ENCODE data around the gene FAM111A.
A peak's percentile ranks its signal among the peaks of the same experiment; 100 is the strongest.

Gene FAM111A

DNA sequence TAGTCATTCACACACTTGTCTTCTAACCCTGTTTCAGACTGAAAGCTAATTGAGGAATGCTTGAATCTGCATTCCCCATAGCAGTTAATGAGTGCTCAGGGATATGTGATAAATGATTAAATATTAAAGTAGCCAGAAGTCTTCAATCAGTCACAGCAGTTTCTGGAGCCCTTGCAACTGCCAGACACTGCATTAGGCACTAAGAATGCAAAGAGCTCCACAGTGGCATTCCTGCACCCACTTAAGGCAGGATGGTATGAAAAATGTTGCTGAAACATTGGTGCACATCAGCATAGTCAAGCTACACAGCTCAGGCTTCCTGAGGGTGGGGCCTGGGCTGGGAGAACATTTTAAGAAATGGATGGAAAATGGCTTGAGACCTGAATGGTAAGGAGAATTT, 35.7 kb downstream of the FAM111A start:
- no peak for DNase-seq (ENCODE audit: low spot score)

DNA sequence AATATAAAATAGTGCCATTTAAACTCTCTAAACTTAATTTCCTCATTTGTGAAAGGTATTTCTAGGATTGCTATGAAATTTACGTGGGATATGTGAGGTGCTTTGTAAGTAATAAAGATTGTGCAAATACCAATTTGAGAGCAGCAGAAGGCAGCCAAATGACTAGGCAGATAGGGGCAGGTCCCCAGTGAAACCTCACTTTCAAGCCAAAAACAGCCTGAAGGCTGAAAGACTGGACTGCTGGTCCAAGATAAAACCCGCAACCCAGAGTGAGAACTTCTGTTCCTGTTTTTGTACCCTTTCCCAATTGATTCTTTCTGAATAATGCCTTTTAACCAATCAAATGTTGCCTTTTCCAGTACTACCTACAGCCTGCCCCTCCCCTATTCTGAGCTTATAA, 36.5 kb downstream of the FAM111A start:
- no peak for DNase-seq (ENCODE audit: low spot score)

DNA sequence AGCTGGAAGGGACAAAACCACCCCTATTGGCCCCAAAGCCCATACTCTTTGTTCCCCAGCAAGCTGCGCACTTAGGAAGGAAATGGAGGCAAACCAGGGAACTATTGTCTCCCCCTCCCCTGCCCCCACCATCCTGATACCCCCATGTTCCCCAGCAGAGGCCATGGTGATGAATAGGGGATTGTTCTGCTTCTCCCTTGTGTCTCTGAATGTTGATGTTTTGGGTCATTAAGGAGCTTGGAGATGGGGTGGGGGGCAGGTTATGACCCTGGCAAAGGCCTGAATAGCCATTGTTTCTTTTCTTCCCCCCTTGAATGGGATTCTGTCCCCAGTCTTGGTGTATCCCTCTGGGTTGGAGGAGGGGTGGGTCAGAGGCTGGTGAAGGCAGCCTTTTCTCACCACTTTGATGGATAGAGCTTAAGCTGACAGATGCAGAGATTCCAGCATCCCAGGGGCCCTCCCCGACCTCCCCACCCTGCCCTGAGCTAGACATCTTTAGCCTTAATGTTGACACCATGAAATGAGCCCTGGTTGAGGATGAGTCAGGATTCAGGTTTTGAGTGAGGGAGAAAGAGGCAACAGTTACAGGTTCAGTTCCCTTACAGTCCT, 37.6 kb downstream of the FAM111A start:
- no peak for DNase-seq (ENCODE audit: low spot score)

DNA sequence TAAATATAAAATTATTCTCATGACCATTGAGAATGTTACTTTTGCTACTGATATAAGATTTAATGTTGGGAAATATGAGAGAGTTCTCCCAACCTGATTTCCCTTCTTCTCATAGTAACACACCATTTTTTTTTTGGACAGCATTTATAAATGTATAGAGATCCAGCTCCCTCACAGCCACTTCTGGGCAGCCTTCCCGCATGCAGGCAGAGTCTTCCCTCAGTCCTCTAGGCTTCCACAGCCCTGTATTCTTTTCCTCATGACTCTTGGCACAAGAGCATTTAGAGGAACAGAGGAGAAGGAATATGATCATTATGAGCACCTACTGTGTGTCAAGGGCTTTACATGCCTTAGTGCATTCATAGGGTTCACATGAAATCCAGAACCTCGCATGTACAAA, 38.3 kb downstream of the FAM111A start:
- DNase-seq (ENCODE audit: low spot score), result no peak

DNA sequence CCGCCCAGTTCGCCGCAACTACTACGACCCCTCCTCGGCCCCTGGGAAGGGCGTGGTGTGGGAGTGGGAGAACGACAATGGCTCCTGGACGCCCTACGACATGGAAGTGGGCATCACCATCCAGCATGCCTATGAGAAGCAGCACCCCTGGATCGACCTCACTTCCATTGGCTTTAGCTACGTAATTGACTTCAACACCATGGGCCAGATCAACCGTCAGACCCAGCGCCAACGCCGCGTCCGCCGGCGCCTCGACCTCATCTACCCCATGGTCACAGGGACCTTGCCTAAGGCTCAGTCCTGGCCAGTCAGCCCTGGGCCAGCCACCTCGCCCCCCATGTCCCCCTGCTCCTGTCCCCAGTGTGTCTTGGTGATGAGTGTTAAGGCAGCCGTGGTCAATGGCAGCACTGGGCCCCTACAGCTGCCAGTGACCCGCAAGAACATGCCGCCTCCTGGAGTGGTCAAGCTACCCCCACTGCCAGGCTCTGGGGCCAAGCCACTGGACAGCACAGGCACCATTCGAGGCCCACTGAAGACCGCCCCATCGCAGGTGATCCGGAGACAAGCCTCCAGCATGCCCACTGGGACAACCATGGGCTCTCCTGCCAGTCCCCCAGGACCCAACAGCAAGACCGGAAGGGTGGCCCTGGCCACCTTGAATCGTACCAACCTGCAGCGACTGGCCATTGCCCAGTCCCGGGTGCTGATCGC, 39.2 kb downstream of the FAM111A start:
- no peak for DNase-seq (ENCODE audit: low spot score)

DNA sequence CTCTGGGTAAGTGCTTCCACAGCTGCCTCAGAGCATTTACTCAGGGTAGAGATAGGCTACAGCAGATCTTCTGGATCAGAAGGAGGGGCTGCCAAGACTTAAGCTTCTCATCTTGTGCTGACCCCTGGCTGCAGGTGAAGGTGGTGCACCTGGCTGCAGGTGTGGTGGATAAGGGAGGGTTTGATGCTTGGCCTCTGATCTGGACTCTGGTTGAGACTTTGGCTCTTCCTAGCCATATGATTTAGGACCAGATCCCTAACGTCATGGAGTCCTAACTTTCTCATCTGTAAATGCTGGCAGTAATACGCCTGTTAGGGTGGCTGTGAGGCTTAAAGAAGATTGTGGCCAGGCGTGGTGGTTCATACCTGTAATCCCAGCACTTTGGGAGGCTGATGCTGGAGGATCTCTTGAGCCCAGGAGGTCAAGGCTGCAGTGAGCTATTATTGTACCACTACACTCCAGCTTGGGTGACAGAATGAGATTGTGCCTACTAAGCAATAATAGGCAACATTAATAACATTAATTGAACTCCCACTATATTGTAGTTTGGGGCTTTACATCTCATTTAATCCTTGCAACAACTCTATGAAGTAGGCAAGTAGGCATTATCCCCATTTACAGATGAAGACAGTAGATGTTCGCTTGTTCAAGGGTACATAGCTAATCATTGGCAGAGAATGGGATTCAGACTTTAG, 39.9 kb downstream of the FAM111A start:
- no peak for DNase-seq (ENCODE audit: low spot score)

DNA sequence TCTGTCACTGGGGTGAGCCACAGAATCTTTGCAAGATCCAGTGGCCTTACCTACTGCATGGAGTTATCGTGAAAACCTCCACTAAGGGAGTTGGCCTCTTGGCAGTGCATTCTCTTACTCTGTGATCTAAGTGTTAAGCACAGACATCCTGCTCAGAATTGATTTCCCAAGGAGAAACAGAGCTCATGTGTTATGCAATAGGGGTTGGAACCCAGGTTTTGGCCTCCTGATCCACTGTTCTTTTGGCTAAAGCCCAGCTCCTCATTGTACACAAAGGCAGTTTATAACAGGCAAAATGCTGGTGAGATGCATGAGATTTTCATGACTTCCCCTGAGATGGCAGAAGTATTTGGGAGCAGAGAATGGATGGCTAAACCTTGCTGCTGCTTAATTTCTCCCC, 41.1 kb downstream of the FAM111A start:
- no peak for DNase-seq (ENCODE audit: low spot score)

DNA sequence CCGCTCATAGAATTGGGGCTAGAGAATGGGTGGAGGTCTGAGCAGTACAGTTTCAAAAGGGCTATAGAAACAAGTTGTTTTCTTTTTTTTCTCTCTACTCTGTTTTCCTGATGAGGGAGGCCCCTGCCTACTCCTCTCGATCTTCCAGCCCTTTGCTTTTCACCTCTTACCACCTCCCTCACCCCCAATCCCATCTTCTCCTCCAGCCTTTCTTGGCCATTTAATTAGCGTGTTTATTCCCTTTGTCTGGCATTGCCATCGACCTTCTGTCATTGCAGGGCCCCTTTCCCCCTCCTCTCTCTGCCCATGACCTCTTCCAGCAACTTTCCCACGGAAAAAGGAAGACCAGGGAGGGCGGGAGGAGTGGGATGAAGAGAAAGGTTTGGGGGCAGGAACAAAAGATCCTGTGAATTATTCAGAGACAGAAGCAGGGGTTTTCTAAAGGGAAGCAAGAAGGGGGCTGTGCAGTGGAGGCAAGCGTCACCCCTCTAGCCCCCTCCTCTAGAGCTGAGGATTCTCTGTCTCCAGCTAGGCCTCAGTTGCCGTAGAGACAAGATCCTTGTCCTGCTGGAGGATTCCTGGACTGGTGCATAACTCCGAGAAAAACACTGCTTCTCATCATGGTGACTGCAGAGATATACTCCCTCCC, 42.2 kb downstream of the FAM111A start:
- DNase-seq (ENCODE audit: low spot score), result peak; percentile 26

DNA sequence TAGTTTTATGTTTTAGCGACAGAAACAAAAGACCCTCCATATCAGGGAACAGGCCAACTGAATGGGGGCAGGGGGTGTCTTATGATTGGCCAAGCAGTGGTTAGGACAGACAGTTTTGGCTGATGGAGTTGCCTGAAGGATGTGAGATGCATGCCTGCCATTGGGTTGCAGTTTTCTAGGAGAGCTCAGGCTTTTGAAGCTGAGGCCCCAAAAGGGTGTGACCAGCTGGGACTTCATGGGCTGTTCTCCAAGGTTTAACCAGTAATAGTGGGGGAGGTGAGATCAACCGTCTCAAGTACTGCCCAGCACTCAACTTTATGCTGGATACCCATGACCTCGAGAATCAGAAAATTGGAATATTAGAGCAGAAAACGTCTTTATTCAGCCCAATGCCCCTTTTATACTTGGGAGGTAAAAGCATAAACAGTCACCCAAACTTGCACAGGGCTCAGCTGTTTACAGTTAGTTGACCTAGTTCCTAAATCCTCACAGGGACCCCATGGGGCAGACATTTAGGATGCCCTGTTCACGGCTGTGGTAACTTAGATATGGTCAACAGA, 42.8 kb downstream of the FAM111A start:
- no peak for DNase-seq (ENCODE audit: low spot score)

DNA sequence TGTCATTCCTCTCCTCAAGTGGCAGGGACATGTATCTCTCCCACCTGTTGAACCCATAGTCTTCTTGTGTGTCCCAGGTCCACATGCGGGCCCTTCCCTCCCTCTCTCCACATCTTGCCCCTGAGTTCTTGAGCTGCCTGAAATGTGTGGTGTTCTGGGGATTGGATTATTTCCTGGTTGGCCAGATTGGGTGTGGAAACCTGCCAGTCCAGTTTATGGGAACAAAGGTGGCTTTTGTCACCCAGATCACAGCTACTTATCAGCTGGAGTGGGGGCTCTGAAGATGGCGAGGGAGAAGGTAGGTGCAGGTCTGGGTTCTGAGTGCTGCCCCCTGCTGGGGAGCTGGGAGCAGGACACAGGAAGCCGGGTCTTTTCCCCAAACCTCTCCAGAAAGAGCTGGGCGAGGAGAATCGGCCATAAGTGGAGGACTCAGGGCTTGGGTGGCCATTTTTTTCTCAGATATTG, 43.5 kb downstream of the FAM111A start:
- DNase-seq (ENCODE audit: low spot score), result peak; percentile 36

DNA sequence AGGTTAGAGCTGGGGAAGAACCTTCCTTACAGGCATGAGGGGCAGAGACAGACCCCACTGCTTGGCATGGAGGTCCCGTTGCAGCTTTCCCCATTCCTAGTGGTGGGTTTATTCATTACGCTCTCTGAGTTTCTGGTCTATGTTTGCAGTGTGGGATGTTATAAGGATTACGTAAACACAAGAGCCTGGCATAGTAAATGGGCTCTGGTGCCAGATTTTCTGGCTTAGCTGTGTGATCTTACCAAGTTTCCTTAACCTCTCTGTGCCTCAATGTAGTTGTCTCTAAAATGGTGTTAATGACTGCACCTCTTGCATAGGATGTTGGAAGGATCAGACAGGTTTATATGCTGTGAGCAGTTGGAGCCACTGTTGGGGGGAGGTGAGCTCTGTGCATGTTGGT, 44.4 kb downstream of the FAM111A start:
- no peak for DNase-seq (ENCODE audit: low spot score)

DNA sequence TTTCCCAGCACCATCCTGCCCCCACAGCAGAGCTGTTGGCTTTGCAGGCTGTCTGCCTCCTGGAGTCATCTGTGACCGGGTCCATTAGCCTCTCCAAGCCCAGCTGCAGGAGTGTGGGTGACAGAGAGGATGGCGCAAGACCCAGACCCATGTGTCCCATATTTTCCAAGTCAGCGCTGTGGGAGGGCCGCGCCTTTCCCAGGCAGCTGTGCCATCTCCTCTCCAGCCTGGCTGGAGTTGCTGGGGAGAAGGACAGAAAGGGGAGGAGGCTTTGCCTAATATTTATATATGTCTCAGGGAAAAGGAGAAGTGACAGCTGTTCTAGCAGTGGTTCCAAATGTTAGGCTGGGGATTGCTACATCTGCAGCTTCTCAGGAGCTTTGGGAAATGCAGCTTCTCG, 44.9 kb downstream of the FAM111A start:
- DNase-seq (ENCODE audit: low spot score), result no peak

DNA sequence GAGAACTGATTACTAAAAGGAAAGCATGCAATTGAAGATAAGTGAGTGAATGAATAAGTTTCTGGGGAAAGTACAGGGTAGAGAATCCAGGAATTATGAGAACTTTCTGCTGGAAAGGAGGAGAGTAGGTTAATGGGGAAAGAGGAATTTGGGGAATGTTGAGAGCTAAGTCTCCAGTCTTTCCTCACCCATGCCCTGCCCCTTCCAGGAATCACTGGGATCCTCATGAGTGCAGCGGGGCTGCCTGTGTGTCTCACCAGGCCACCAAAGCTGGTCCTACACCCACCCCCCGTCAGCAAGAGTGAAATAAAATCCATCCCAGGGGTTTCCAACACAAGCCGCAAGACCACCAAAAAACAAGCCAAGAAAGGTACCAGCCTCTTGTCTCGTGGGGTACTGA, 46.3 kb downstream of the FAM111A start:
- no peak for DNase-seq (ENCODE audit: low spot score)

DNA sequence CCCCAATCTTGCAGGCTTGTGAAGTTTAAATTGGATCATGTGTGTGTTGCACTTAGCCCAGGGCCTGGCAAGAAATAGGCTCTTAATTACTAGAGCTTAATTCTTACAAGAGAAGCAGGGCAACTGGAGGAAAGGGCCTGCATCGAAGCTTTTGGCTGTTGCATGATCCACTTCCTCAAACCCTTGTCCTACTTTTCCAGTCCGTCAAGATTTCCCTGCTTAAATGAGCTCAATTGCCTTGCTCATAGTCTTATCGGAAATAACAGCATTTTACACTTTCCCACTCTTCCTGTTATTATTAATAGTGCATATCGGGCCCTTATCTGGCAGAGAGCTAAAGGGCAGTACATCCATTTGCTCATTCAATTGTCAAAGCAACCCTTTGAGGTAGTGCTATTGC, 47.3 kb downstream of the FAM111A start:
- DNase-seq (ENCODE audit: low spot score), result no peak

DNA sequence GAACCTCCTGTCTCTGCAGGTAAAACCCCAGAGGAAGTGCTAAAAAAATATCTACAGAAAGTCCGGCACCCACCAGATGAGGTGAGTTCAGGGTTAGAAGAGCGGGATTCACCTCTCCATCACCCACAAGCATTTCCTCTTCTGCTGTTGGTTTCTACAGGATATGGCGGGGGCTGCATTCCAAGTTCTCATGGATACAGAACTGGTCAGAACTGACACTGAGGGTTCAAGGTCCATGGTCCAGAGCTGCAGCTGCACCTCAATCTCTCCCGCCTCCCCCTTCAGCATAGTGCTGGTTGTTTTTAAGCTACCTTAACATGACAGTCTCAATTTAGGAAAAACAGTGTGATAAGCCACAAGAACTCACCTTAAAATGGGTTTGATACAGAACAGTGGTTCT, 48.4 kb downstream of the FAM111A start:
- no peak for DNase-seq (ENCODE audit: low spot score)

DNA sequence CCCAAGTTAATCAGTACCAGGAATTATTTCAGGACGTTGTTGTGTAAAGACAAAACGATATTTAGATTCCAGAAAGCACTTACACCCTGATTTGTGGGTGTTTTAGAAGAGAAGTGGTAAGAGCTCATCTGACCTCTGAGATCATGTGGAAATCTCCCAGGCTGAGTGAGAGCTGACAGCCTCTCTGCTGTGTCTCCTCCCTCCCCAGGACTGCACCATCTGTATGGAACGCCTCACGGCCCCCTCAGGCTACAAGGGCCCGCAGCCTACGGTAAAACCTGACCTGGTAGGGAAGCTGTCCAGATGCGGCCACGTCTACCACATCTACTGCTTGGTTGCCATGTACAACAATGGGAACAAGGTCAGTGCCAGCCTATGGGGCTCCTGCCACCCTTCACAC, 49.2 kb downstream of the FAM111A start:
- DNase-seq (ENCODE audit: low spot score), result no peak

DNA sequence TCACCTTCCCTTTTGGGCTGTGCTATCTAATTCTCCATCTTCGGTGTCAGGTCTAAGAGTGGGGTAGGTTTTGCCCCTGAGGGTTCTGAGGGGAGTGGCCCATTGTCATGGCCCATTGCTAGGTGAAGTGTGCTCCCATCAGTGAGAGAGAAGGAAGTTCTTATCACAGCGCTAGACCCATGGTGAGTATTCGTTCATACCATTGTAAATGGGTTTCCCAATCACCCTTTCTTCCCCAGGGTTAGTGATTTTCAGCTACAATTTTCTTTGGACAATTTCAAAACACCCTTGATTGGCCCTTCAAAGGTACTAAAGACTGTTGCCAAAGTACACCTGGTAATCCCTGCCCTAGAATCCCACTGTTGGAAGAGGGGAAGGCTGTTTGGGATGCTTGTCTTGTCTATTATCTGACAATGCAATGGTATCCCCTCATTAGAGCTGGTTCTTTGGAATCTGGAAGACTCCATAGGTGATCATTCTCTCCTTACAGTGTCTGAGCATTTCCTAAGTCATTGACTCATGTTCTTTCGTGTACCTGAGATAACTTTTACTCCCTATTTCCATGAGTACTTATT, 49.9 kb downstream of the FAM111A start:
- no peak for DNase-seq (ENCODE audit: low spot score)

DNA sequence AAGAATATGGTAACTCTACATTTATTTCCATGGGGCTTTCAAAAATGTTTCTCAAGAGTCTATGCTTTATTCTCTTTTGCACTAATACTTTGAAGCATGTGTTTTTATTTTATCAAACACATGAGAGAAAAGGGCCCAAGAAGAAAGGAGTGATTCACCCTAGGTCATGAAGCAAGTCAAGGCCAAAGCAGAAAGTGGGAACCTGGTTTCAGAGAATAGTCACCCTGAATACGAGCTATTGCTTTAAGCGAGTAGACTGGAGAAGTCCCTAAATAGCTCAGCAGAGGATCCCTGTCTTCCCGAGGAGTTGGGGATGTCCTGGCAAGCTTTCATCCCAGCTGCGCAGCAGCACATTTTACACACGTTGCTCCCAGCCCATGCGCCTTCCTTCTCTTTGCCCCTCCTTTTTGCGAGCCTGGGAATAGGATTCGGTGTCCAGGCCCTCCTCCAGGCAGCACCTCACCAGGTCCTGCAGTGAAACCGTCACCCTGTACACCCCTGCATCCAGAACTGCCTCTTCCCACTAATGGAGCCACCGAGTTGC, 51.0 kb downstream of the FAM111A start:
- no peak for DNase-seq (ENCODE audit: low spot score)

DNA sequence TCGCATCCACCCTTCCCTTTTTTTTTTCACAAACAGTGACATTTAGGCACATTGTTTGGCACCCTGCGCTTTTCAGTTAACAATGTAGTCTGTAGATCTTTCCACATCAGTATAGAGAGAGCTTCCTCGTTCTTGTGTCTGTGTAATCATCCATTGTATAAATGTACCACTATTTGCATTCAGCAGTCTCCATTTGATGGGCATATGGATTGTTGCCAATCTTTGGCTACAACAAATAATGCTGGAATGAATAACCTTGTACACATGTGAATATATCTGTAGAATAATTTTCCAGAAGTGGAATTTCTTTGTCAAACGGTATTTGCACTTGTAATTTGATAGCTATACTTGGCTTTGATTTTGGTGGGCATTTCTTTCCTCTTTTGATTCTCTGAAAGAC, 52.9 kb downstream of the FAM111A start:
- DNase-seq (ENCODE audit: low spot score), result no peak

DNA sequence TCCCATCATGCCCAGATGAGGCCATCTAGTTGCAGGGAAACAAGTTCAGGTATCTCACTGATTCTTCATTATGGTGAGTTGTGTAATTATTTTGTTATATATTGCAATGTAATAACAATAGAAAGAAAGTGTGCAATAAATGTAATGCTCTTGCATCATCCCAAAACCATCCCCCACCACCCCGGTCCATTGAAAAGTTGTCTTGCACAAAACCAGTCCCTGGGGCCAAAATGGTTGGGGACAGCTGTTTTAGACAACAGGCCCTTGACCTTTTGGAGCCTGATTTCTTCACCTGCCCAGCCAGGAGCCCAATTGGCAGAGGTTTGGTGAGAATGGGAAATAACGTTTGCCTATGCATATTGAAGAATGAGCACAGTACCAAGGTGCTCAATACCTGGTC, 54.1 kb downstream of the FAM111A start:
- no peak for DNase-seq (ENCODE audit: low spot score)

DNA sequence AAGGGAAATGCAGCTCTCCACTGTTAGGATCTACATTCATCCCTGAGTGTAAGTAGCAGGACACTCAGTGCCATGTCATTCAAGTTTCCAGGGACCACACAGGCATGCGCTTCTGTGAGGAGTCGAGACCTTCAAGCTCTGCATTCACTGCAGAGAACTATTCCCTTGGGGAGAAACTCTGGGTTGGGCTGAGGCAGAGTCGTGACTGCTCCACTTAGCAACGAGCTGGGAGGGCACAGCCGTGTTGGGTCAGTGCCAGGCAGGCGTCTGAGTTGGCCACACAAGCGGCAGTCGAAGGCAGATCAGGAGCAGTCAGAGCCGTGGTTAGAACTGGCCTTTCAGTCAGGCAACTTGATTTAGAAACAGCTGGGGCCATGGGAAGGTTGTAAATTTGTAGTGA, 55.3 kb downstream of the FAM111A start:
- DNase-seq (ENCODE audit: low spot score), result no peak

DNA sequence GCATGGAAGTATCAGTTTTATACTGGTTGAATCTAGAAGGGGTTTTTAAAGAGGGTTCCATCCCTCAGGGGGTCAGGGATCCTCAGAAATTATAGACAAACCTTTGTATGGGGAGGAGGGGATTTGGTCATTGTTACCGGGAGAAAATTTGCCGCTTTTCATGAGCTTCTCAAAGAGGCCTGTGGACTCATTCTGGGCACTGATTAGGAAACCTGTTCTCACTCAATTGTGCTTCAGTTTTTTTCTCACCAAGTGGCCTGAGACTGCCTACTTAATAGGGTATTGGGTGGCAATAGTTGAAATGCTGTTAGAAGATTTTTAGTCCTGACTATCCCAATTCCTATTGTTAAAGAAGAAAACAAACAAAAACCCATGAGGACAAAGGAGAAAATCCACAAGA, 56.1 kb downstream of the FAM111A start:
- DNase-seq (ENCODE audit: low spot score), result no peak
